C4-2B (cell line): ENCODE data around the gene P3H3.

Source experiments
- CTCF ChIP-seq: fragments of 450-650 bp; conservative IDR thresholded peaks from 2 replicates; pipeline ENCODE4 v1.5.1; 2017; ENCODE audit warnings: mild to moderate bottlenecking
- ZFX ChIP-seq: fragments of 450-650 bp; IDR thresholded peaks from 2 replicates; pipeline ENCODE4 v1.6.1; 2017

DNA sequence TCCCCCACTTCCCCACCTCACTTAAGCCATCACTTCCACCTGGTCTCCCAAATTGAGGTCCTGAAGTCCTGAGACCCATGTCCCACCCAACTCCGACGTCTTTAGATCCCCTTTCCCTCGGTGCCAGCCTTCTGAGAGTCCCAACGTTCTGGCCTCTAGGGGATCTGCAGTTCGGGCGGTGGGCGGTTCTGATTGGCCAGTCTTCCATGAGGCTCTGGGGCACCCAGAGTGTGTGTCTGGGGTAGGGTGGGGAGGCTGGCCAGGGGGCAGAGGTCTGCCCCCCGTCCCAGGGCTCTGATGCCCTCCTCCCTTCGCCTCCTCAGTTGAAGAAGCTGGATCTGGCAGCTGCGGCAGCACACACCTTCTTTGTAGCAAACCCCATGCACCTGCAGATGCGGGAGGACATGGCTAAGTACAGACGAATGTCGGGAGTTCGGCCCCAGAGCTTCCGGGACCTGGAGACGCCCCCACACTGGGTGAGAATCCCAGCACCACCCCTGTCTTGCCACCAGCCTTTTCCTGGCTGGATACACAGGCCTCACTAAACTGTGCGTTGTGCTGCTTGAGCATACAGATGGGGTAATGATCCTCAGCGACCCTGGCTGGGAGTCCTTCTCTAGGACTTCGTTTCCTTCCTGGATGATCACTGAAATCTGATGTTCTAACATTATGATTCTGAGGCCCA lies 1.5 kb downstream of the P3H3 start:
- TF ChIP-seq CTCF: no peak
- no peak for TF ChIP-seq ZFX
